ENCODE results near the gene CYP4F8.
A peak's percentile ranks its signal among the peaks of the same experiment; 100 is the strongest.

CYP4F8 gene

GRCh38 chr19:15616627-15617270 lies 1.7 kb downstream of the CYP4F8 start:
- DNase-seq: no peak

GRCh38 chr19:15618321-15618720 lies 3.3 kb downstream of the CYP4F8 start:
- DNase-seq: no peak

- no peak for DNase-seq
These were observed 6.8 kb downstream of the CYP4F8 start for GRCh38 chr19:15621801-15622200.

GRCh38 chr19:15622991-15623390 lies 8.0 kb downstream of the CYP4F8 start:
- DNase-seq: peak; percentile 19

GRCh38 chr19:15623711-15624318 lies 8.8 kb downstream of the CYP4F8 start:
- DNase-seq: no peak

GRCh38 chr19:15628236-15629002 lies 13.4 kb downstream of the CYP4F8 start:
- no peak for DNase-seq

GRCh38 chr19:15629003-15629880 lies 14.2 kb downstream of the CYP4F8 start:
- DNase-seq: peak; percentile 65

GRCh38 chr19:15631817-15632216 lies 16.8 kb downstream of the CYP4F8 start:
- DNase-seq: no peak

GRCh38 chr19:15633082-15633835 lies 18.2 kb downstream of the CYP4F8 start:
- DNase-seq: no peak

- no peak for DNase-seq
These were observed 19.1 kb downstream of the CYP4F8 start for GRCh38 chr19:15634105-15634504.

GRCh38 chr19:15635016-15635805 lies 20.2 kb downstream of the CYP4F8 start:
- no peak for DNase-seq

GRCh38 chr19:15636026-15636425 lies 21.0 kb downstream of the CYP4F8 start:
- no peak for DNase-seq

GRCh38 chr19:15639596-15639995 lies 24.6 kb downstream of the CYP4F8 start:
- DNase-seq: no peak

GRCh38 chr19:15640294-15640903 lies 25.4 kb downstream of the CYP4F8 start, which contains the start of gene CYP4F3:
Gene CYP4F3, plus strand, starts transcription at chr19:15640897. Its CDS starts 519 bp downstream, at chr19:15641416.
- no peak for DNase-seq

- DNase-seq: no peak
These were observed 26.0 kb downstream of the CYP4F8 start for GRCh38 chr19:15640904-15641597.

- no peak for DNase-seq
These were observed 27.0 kb downstream of the CYP4F8 start for GRCh38 chr19:15641901-15642491.

GRCh38 chr19:15642807-15643206 lies 27.8 kb downstream of the CYP4F8 start:
- DNase-seq: no peak

- no peak for DNase-seq
These were observed 28.4 kb downstream of the CYP4F8 start for GRCh38 chr19:15643387-15643786.

GRCh38 chr19:15644066-15644741 lies 29.2 kb downstream of the CYP4F8 start:
- DNase-seq: no peak
